ENCODE measurements around the gene FAM228B. TPM values are rescaled to one million over a fixed set of nuclear protein-coding genes. Genes with fewer than 3 reads are reported as not detected.
A peak's percentile ranks its signal among the peaks of the same experiment; 100 is the strongest.

Gene FAM228B
- total RNA-seq, 2 experiments from 2014 or later: 21.6 to 24.2 TPM

- Histone ChIP-seq H3K36me3 (ENCODE audit: insufficient read depth, low read length) (peaks cover 14% of the 10 kb centered on the region), H3K4me1 (ENCODE audit: insufficient read depth, low read length) (peaks cover 19% of the 10 kb centered on the region), H3K27ac (ENCODE audit: low read depth in 1 of 2, low read length in 2 of 2) (no peak overlapping the region), H3K9me3 (ENCODE audit: control insufficient read depth in 1 of 2, insufficient read depth in 1 of 2, low read length in 2 of 2) (no peaks in the 10 kb centered on the region), H3K27me3 (ENCODE audit: control insufficient read depth in 1 of 2, insufficient read depth in 2 of 2, low read length in 2 of 2) (no peaks in the 10 kb centered on the region), H3K4me3 (ENCODE audit: low read length) (no peak overlapping the region)
- CTCF ChIA-PET: interaction anchor here (0.9 to 3.1 kb wide), 4 partner anchors 36 to 259 kb away, joined by 4 to 51 read pairs (median 23); partner anchors contain the start of genes ATAD2B and WDCP
- H3K27me3 Mint-ChIP-seq: no peaks in the 10 kb centered on the region
- intact Hi-C loops (cut with DNase I, micrococcal nuclease): no loop called here
- no peak for ATAC-seq (ENCODE audit: poor library complexity)
- H3K9me3 Mint-ChIP-seq: no peaks in the 10 kb centered on the region
- no peak for TF ChIP-seq CTCF (IDR thresholded peaks at IDR 0.05)
- peak overlapping the region; percentile 82 for H3K27ac Mint-ChIP-seq
- DNase-seq: no peak
- H3K4me3 Mint-ChIP-seq: peak overlapping the region; percentile 91
- POLR2A ChIA-PET: interaction anchor here (0.7 to 3.1 kb wide), 6 partner anchors 36 to 277 kb away, joined by 4 to 33 read pairs (median 7); partner anchors contain the start of genes ATAD2B, ITSN2 and WDCP
- H3K4me1 Mint-ChIP-seq (ENCODE audit: low read depth): peaks cover 21% of the 10 kb centered on the region
- peaks cover 24% of the 10 kb centered on the region for H3K36me3 Mint-ChIP-seq (ENCODE audit: low read depth)
These were observed 40.3 kb upstream of the FAM228B start for GRCh38 chr2:24082787-24083566.

- H3K27ac ChIP-seq (ENCODE audit: low read depth in 1 of 2, low read length in 2 of 2): peak overlapping the region in 1 of 2 donors; percentile 5
- no peaks in the 10 kb centered on the region for H3K9me3 Mint-ChIP-seq
- no peaks in the 10 kb centered on the region for H3K27me3 Mint-ChIP-seq
- intact Hi-C loops (cut with DNase I, micrococcal nuclease): loop anchor here (1.0 to 2.0 kb wide), 4 partner anchors 95 to 259 kb away; partner anchors contain the start of gene ATAD2B (in 2 of the 2)
- peaks cover 19% of the 10 kb centered on the region for H3K4me1 ChIP-seq (ENCODE audit: insufficient read depth, low read length)
- H3K36me3 ChIP-seq (ENCODE audit: insufficient read depth, low read length): peaks cover 15% of the 10 kb centered on the region
- H3K4me3 ChIP-seq (ENCODE audit: low read length): peak overlapping the region; percentile 61
- peak; percentile 73 for ATAC-seq (ENCODE audit: poor library complexity)
- H3K27me3 ChIP-seq (ENCODE audit: control insufficient read depth in 1 of 2, insufficient read depth in 2 of 2, low read length in 2 of 2): no peaks in the 10 kb centered on the region
- H3K27ac Mint-ChIP-seq: peak overlapping the region; percentile 82
- POLR2A ChIA-PET: interaction anchor here (0.7 to 3.1 kb wide), 9 partner anchors 8 to 709 kb away, joined by 3 to 33 read pairs (median 6); partner anchors contain the start of genes ATAD2B, CENPO, ITSN2 and PTRHD1
- no peak for TF ChIP-seq CTCF (IDR thresholded peaks at IDR 0.05)
- H3K4me1 Mint-ChIP-seq (ENCODE audit: low read depth): peaks cover 21% of the 10 kb centered on the region
- DNase-seq: peak in 6 of 14 experiments; percentile 12 to 75 (median 38)
- H3K36me3 Mint-ChIP-seq (ENCODE audit: low read depth): peaks cover 27% of the 10 kb centered on the region
- CTCF ChIA-PET: interaction anchor here (0.6 to 3.1 kb wide), 22 partner anchors 8 to 264 kb away, joined by 3 to 51 read pairs (median 4); partner anchors contain the start of genes ATAD2B, SF3B6, UBXN2A and WDCP
- peak overlapping the region; percentile 91 for H3K4me3 Mint-ChIP-seq
- no peaks in the 10 kb centered on the region for H3K9me3 ChIP-seq (ENCODE audit: control insufficient read depth in 1 of 2, insufficient read depth in 1 of 2, low read length in 2 of 2)
These were observed 39.5 kb upstream of the FAM228B start for GRCh38 chr2:24083567-24084385.
